GM13976 (cell line): ENCODE data around the gene GPRIN3.

Source experiments
- DNase-seq: peaks from one replicate; pipeline ENCODE4 v3.0.0; 2012; ENCODE audit warnings: low spot score
- CTCF ChIP-seq: IDR thresholded peaks from 2 replicates; pipeline ENCODE4 v1.5.1; 2012; ENCODE audit warnings: borderline replicate concordance, mild to moderate bottlenecking; ENCODE audit not compliant: insufficient read depth; ENCODE audit errors: extremely low read depth, missing control alignments, control extremely low read depth
- in situ Hi-C: fragments of 300-500 bp; cut with MboI; formaldehyde crosslinking; loops from one replicate; pipeline ENCODE4 v1.12.0; 2022; ENCODE audit warnings: low sequenced_read_pairs, mixed read lengths, inconsistent platforms; ENCODE audit not compliant: unreplicated experiment

The GPRIN3 gene

DNA sequence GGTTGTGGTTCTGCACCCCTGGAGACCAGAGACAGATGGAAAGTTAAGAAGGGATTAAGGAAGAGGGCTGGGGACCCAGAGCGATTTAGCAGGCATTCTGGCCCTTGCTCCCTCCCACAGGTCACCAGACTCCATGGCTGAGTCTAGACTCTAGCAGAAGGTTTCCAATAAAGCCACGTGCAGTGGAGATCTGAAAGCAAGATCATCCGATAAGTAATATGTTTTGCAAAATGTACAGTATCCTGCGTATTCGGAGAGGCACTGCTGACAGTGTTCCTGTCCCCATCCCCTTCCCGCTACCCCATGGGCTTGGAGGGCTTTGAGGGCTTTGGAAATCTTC lies 531 bp upstream of the GPRIN3 start:
- peak; percentile 8 for DNase-seq
- in situ Hi-C loops = no loop called here
- no peak for TF ChIP-seq CTCF

DNA sequence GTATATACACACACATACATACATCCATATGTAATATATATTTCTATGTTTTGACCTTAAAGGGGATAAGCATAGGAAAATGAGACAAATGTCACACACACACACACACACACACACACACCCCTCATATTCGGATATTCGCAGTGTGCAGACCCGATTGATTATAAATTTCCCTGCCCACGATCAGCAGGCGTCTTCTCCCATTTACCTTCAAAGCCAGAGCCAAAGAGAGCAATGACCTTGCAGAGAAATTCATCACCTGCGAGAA lies 488 bp downstream of the GPRIN3 start:
- no peak for DNase-seq
- in situ Hi-C loops = no loop called here
- no peak for TF ChIP-seq CTCF

DNA sequence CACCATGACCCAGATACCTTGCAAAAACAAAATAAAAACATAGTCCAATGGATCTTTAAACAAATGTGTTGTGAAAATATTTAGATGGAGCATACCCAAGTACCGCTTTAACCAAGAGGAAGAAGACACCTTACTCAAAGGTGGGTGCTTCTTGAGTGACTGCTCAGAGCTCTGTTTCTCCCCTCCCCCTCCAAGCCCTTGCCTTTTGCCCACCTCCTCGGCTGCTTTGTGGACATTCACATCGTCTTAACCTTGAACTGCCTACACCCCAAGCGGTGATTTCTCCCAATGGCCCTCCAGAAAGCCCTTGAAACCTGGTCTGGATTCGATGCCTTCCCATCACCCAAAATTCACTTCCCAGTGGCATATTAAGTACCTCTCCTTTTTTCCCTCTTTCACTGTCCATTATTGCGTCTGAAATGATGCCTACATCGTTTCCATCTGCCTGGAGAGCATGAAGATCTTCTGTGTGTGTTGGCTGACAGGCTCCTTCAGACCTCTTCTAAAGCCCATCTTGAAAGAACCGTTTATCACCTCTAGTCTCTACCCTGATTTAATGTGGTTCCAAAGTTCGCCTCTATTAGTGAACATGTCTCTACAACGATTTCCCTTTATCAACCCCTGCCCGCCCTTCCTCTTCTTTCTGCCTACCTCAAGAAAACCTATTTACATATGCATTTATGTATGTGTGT lies 968 bp downstream of the GPRIN3 start:
- no peak for DNase-seq
- in situ Hi-C loops = no loop called here
- no peak for TF ChIP-seq CTCF

DNA sequence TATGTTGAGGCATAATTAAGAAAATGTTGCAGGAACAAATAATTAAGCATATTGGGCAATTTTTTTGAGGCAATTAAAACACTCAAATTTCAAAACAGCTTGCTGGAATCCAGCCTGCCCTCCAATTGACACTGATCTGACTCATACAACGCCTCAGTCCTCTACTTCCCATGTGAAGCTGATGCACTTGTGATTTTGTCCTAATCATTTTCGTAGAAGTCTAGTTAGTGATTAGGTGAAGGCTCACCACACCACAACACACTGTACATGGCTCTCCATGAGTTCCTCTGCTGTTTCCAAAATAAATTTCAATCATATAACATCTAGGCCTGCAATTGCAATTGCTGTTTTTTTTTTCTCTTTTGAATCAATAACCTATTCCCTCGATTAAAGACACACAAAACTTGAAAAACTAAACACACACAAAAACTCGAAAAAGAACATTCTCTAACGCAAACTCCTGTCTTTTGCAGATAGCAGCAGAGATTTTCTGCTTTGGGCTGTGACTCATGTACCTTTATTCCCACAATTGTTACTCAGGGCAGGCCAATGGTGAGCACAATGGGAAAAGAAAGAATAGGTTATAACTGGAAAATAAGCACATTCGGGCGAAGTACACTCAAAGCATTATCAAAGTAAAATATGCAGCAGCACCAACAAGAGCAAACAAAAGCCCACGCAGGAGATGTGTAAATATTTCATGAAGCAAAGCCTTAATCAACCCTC lies 1.7 kb downstream of the GPRIN3 start:
- no peak for TF ChIP-seq CTCF
- no peak for DNase-seq
- in situ Hi-C loops = no loop called here

DNA sequence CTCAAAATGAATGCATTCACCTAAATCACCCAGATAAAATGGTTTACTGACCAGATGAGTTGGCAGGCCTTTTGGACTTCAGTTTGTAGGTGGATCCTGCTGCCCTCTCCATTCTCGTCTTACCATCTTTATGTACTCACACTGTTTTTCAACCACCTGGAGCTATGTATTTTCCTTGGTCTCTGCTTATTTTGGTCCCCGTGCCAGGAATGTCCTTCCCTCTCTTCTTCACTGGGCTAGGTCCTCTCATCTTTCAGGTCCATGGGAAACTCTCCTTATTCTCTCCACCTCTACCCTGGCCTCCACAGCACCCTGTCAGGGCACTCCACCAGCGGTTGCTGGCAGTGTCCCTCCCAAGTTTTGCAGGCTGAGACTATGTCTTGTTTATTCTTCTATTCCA lies 2.6 kb downstream of the GPRIN3 start:
- DNase-seq = no peak
- no peak for TF ChIP-seq CTCF
- in situ Hi-C loops = no loop called here

DNA sequence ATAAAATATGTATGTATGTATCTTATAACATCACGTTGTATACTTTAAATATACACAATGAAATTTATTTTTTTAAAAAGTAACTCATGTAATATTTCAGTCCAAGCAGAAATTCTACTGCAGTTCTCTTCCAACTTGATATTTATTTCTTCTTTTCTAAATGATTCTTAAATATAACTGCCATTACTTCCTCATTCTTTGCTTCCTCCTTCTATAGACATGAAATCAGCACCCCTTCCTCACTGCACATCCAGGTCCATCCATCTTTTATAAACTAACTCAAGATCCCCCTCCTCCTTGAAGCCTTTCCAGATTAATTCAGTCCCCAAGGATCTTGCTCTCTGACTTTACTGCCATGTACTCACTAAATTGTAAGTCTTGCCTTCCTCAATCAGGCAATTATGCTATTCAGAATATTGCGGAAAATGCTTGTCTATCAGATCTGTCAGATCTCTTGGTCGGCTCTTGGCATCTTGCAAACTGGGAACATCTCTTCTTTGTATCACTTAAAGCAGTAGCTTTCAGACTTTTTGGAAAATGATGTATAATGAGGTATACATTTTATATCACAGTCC lies 3.7 kb downstream of the GPRIN3 start:
- DNase-seq = no peak
- in situ Hi-C loops = no loop called here
- no peak for TF ChIP-seq CTCF

GRCh38 chr4:89303177-89303576 lies 4.4 kb downstream of the GPRIN3 start:
- no peak for TF ChIP-seq CTCF
- in situ Hi-C loops = no loop called here
- no peak for DNase-seq
